HG03439 (cell line): ENCODE measurements around the gene SOX10.
"Not testable (repeated sequence)": the region's sequence is repeated elsewhere in the genome, so short reads cannot be mapped to it uniquely, and the experiment has no call there.

ENCODE experiments used
- ATAC-seq: cut with Tn5 transposase; IDR thresholded peaks from one replicate; pipeline ENCODE4 v1.9.1; 2021; ENCODE audit warnings: mild to moderate bottlenecking, moderate library complexity; ENCODE audit not compliant: unreplicated experiment

Gene SOX10

GRCh38 chr22:37989146-37990045 lies 5.0 kb upstream of the SOX10 start:
- no peak for ATAC-seq

GRCh38 chr22:37986371-37986770 lies 2.0 kb upstream of the SOX10 start:
- ATAC-seq, result no peak

DNA sequence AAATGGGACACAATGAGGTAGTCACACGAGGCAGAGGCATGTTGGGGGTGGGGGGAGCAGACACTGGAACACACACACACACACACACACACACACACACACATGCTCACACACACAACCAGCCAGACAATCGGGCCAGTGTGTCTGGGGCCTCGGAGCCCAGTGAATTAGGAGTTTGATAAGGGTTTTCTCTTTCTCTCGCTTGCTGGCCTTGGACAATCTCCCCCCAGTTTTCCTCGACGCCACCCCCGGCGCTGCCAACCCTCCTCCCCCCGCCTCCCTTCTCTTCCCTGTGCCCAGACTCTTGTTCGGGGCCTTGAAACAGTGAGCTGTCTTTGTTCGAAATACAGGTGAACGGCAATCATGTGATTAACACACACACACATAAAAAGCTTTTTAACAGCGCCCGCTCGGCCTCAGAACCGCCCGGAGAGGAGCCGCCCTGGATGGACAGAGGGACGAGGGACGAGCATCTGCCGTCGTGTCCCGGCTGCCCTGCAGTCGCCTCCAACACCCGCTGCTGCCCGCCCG lies 1.5 kb upstream of the SOX10 start:
- ATAC-seq, result no peak

GRCh38 chr22:37985050-37985585 lies 763 bp upstream of the SOX10 start:
- ATAC-seq, result no peak

- ATAC-seq, result no peak
Measured at GRCh38 chr22:37982938-37983859, 1.2 kb downstream of the SOX10 start.

DNA sequence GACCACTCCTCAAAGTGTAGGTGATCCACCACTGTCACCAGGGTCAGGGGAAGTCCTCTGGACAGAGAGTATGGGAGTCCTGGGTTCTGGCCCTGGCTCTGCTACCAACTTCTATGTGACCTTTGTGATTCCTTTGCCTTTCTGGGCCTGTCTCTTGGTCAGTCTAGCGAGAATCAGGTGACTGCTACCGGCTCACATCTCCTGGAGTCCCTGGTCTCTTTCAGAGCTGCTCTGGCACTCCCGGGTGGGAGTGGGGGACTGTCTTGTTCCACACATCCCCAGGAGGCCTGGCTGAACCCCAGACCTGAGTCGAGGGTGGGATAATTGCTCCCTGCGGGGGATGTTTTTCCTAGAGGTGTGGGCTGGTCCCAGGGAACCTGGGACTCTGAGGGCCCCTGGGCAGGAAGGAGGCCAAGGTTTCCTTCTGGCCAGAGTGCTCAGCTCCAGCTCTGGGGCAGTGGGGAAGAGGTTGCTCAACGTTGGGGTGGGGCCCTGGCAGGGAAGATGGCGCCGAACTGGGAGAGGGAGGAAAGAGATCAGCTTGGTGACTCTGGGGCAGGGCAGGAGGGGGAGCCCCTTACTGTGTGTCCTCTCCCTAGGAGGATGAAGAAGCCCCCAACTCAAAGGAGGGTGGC lies 2.1 kb downstream of the SOX10 start:
- no peak for ATAC-seq

DNA sequence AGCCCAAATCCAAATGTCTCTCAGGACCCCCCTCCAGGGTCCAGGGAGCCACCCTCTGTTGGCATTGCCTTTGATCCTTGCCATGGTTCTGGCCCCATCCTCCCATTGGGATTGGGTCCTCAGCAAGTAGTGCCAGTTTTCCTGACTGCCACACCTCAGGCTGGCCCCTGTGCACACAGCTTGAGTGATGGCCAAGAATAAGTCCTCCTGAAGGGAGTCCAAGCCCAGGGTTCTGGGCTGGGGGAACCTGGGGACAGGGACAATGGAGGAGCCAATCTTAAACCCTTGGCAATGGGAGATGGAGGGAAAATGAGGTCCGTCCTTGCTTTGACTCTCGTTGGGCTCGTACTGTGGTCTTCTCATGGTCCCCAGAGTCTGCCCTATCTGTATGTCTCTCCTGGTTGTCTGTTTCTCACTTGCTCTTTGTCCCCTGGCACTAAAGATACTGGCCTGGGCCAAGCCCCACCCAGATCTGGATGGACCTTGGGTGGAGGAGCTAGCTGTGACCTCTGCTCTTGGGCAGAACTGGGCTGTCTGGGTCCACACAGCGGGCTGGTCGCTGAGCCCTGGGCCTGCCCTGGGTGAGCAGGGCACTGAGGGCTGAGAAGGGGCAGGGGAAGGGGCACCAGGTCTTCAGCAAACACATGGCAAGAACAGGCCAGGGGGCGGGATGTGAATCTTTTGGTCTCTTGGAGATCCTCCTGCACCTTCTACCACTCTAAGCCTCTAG lies 2.9 kb downstream of the SOX10 start:
- no peak for ATAC-seq

- ATAC-seq, result no peak
Measured at GRCh38 chr22:37979782-37980181, 4.6 kb downstream of the SOX10 start.

GRCh38 chr22:37976547-37976946 lies 7.8 kb downstream of the SOX10 start:
- ATAC-seq, result no peak

DNA sequence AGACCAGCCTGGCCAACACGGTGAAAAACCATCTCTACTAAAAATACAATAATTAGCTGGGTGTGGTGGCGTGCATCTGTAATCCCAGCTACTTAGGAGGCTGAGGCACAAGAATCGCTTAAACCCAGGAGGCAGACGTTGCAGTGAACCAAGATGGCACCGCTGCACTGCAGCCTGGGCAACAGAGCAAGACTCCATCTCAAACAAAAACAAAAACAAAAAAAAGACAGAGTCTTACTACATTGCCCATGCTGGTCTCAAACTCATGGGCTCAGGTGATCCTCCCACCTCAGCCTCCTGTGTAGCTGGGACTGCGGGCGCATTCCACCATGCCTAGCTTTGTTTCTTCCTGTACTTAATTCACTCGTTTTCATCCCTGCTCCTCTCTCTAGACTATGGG lies 8.3 kb downstream of the SOX10 start:
- not testable (repeated sequence) for ATAC-seq

DNA sequence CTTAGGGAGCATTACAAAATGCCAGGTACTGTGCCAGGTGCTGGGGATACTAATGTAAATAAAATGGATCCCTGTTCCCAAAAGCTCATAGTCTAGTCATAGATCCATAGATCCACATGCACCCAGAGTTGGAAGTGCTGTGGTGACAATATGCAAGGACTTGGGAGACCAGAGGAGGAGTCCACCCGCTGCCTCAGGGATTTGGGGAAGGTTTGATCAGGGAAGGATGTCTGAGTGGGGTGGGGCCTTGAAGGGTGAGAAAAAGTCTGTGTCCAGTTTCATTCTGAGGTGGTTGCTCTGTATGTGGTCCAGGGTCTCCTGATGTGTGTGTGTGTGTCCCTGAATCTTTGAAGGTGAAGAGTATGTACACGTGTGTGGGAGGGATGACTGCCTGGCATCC lies 9.2 kb downstream of the SOX10 start:
- ATAC-seq, result no peak

GRCh38 chr22:37973271-37974170 lies 10.8 kb downstream of the SOX10 start:
- no peak for ATAC-seq

DNA sequence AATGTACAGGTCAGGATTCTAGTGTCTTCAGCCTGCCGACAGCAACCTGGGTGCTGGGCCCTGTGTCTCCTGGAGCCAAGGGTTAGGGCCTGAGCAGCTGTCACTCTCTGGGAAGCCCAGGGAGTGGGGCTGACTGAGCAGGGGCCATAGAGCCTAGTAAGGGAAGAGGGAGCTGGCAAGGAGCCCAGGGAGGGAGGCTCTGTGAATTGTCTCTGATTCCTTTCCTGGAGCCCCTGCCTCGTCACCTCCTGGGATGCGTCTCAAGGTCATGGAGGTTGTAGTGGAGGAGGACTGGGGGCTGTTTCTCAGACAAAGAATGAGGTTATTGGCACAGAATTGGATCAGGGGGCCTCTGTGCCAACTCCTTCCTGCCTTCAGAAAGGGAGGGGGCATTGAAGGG lies 11.8 kb downstream of the SOX10 start:
- ATAC-seq, result no peak

DNA sequence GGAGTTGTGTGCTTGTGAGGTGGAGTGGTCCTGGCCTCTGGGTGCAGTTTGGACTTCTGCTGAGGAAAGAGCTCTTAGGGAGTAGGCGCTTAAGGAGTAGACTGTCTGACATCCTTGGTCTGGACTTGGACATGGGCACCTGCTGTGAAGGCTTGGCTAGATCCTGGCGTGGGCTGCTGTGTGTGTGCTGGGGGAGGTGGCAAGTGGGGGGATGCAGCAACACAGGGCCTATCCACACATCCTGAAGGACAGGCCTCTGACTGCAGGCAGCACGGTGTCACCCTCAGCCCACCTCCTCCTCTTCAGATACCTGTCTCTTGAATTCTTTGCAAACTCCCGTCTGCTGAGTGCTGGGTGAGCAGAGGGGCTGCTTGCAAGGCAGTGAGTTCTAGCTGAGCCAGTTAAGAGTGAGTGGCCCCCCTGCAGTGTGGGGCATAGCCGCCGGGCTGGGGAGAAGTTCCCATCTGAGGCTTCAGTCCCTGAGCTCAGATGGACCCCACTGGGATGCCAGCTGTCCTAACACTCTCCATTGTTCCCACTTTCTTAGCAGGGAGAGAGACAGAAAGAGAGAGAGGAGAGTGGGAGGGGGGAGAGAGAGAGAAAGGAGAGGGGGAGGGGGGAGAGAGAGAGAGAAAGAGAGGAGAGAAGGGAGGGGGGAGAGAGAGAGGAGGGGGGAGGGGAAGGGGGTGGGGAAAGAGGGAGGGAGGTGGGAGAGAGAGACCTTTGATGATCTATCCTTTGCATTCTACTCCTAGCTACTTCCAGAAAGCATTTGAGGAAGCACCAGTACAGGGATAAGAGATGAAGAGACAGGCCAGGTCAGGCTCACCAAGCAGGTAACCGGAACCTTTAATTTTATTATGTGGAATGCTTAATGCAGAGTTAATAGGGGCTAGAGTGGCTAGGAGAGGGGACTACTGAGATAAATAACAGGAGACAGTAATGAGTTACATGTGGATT lies 12.6 kb downstream of the SOX10 start:
- no peak for ATAC-seq

DNA sequence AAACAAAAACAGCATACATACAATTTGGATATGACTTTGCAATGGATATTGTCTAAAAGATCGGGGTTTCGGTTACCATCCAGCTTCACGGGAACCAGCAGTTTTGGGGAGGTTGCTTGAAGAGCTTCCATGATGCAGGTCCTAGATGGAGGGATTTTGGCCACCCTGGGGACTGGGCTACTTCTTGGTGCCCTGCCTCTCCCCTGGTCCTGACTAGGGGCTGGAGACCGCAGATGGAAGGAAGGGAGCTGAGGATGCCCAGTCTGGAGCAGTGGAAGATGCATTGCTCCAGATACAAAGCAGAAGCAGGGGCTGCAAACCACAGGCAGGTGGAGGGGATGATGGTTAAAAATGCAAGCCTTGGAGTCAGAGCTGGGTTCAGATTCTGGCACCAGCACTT lies 13.5 kb downstream of the SOX10 start:
- ATAC-seq, result no peak

- ATAC-seq, result no peak
Measured at GRCh38 chr22:37968452-37969251, 15.7 kb downstream of the SOX10 start.
